ENCODE results near the gene ZHX3.
A peak's percentile ranks its signal among the peaks of the same experiment; 100 is the strongest.

DNA sequence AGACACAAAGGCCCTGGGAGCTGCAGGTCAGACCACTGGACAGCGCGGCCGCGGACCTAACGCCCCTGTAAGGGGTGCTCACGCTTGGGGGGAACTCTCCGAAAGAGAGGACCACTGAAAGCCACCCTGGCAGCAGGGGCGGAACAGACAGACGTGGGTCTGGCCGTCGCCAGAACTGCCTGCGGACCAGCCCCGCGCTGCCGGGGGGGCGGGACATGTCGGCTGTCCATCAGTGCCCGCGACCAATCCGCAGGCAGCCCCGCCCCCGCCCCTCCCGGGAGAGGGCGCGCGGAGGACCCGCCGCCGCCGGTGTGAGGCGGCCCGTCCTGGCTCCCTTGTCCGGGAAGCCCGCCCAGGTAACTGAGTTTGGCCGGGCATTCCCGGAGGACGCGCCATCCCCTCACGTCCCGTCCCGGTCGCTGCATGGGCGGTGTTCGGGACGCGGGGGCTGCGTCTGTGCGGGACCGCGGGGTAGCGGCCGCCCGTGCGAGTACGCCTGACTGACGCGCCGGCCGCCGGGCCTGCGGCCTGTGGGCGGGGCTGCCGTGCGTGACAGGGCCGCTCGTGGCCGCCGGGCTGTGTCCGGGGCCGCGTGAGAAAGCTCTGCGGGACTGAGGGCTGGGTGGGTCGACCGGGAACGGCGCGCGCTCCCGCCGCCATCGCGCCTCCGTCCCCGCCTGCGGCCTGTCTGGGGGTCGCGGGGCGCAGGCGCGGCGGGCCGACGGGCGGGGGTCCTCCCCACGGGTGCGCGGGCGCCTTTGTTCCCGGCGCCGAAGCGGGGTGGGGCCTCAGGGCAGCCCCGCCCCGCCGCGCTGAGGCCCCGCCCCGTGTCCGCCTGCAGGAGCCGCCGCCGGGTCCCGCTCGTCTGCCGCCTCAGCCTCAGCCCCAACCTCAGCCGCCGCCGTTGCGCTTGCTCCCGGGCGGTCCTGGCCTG lies 180.6 kb downstream of the ZHX3 start, which contains the start of gene PLCG1:
- peak; percentile 43; the same call in 1 of the 2 replicates for TF ChIP-seq ZNF761 (CRISPR knock-in tag; conservative IDR thresholded peaks at IDR 0.05)
- TF ChIP-seq, protein P1, sequence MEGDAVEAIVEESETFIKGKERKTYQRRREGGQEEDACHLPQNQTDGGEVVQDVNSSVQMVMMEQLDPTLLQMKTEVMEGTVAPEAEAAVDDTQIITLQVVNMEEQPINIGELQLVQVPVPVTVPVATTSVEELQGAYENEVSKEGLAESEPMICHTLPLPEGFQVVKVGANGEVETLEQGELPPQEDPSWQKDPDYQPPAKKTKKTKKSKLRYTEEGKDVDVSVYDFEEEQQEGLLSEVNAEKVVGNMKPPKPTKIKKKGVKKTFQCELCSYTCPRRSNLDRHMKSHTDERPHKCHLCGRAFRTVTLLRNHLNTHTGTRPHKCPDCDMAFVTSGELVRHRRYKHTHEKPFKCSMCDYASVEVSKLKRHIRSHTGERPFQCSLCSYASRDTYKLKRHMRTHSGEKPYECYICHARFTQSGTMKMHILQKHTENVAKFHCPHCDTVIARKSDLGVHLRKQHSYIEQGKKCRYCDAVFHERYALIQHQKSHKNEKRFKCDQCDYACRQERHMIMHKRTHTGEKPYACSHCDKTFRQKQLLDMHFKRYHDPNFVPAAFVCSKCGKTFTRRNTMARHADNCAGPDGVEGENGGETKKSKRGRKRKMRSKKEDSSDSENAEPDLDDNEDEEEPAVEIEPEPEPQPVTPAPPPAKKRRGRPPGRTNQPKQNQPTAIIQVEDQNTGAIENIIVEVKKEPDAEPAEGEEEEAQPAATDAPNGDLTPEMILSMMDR (CRISPR knock-in tag; IDR thresholded peaks at IDR 0.05) = no peak; the same call in 1 of the 2 replicates
- 0 out of 2 replicates have a peak, but pooled peaks have one; percentile 79 for TF ChIP-seq ZNF746 (CRISPR knock-in tag; IDR thresholded peaks at IDR 0.05)
- TF ChIP-seq MYC (CRISPR knock-in tag; IDR thresholded peaks at IDR 0.05; ENCODE audit: borderline replicate concordance) = peak; percentile 71
- TF ChIP-seq, protein P2, sequence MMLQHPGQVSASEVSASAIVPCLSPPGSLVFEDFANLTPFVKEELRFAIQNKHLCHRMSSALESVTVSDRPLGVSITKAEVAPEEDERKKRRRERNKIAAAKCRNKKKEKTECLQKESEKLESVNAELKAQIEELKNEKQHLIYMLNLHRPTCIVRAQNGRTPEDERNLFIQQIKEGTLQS (CRISPR knock-in tag; IDR thresholded peaks at IDR 0.05) = no peak; the same call in 1 of the 2 replicates
- no peak for TF ChIP-seq RFX1 (IDR thresholded peaks at IDR 0.05)
- no peak; the same call in 1 of the 2 replicates for TF ChIP-seq FOSL2 (CRISPR knock-in tag; IDR thresholded peaks at IDR 0.05)
- 0 out of 2 replicates have a peak, but pooled peaks have one; percentile 3 for TF ChIP-seq RFX5 (IDR thresholded peaks at IDR 0.05; ENCODE audit: low read depth, low read length)
- TF ChIP-seq ZNF124 (CRISPR knock-in tag; IDR thresholded peaks at IDR 0.05) = peak; percentile 79; the same call in 1 of the 2 replicates
- TF ChIP-seq ZNF350 (CRISPR knock-in tag; IDR thresholded peaks at IDR 0.05; ENCODE audit: borderline replicate concordance, low read depth) = 0 out of 2 replicates have a peak, but pooled peaks have one; percentile 58
